ENCODE data around the gene ZSCAN31. TPM values are rescaled to one million over a fixed set of nuclear protein-coding genes. Genes with fewer than 3 reads are reported as not detected.

ZSCAN31 gene
- polyA plus RNA-seq, 1 experiment = 5.0 TPM

GRCh38 chr6:28357036-28357435, 21.1 kb upstream of the ZSCAN31 start:
- no peak overlapping the region for H3K4me3 ChIP-seq (ENCODE audit: low read depth, low read length)
- H3K9me3 ChIP-seq (ENCODE audit: control insufficient read depth, insufficient read depth, low read length) = peaks cover 3% of the 10 kb centered on the region; the same call in 1 of the 2 replicates
- DNase-seq (ENCODE audit: low read depth, low spot score) = no peak
- H3K27me3 ChIP-seq (ENCODE audit: control insufficient read depth, insufficient read depth, low read length) = no peaks in the 10 kb centered on the region
- ChIA-PET CTCF (interaction anchor here (1.3 to 2.9 kb wide), 10 partner anchors 9 to 234 kb away, joined by 3 to 34 read pairs (median 7); partner anchors contain the start of genes ZKSCAN4, ZKSCAN8 and ZSCAN26), POLR2A (interaction anchor here (1.8 kb wide), 1 partner anchor 464 kb away, joined by 6 read pairs; a partner anchor contains a TSS)
- H3K27ac ChIP-seq (ENCODE audit: low read depth, low read length) = no peak overlapping the region
- TF ChIP-seq, protein P1, sequence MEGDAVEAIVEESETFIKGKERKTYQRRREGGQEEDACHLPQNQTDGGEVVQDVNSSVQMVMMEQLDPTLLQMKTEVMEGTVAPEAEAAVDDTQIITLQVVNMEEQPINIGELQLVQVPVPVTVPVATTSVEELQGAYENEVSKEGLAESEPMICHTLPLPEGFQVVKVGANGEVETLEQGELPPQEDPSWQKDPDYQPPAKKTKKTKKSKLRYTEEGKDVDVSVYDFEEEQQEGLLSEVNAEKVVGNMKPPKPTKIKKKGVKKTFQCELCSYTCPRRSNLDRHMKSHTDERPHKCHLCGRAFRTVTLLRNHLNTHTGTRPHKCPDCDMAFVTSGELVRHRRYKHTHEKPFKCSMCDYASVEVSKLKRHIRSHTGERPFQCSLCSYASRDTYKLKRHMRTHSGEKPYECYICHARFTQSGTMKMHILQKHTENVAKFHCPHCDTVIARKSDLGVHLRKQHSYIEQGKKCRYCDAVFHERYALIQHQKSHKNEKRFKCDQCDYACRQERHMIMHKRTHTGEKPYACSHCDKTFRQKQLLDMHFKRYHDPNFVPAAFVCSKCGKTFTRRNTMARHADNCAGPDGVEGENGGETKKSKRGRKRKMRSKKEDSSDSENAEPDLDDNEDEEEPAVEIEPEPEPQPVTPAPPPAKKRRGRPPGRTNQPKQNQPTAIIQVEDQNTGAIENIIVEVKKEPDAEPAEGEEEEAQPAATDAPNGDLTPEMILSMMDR (IDR thresholded peaks at IDR 0.05; ENCODE audit: low read depth, low read length) = no peak

- Histone ChIP-seq H3K27me3 (ENCODE audit: control insufficient read depth, insufficient read depth, low read length) (no peaks in the 10 kb centered on the region), H3K27ac (ENCODE audit: low read depth, low read length) (peak overlapping the region; percentile 83), H3K4me3 (ENCODE audit: low read depth, low read length) (no peak overlapping the region), H3K9me3 (ENCODE audit: control insufficient read depth, insufficient read depth, low read length) (peaks cover 3% of the 10 kb centered on the region; the same call in 1 of the 2 replicates)
- POLR2A ChIA-PET = interaction anchor here (1.0 to 1.8 kb wide), 9 partner anchors 21 to 464 kb away, joined by 3 to 14 read pairs (median 6); partner anchors contain the start of genes PGBD1, ZKSCAN4, ZKSCAN8 and ZSCAN26
- no peak for DNase-seq (ENCODE audit: low read depth, low spot score)
- CTCF ChIA-PET = interaction anchor here (0.7 to 2.9 kb wide), 38 partner anchors 9 to 1168 kb away, joined by 3 to 34 read pairs (median 5); partner anchors contain the start of genes PGBD1, ZKSCAN4, ZKSCAN8 and ZSCAN26
- TF ChIP-seq, protein P1 (IDR thresholded peaks at IDR 0.05; ENCODE audit: low read depth, low read length) = no peak
Measured at GRCh38 chr6:28356666-28357020, 20.7 kb upstream of the ZSCAN31 start.

DNA sequence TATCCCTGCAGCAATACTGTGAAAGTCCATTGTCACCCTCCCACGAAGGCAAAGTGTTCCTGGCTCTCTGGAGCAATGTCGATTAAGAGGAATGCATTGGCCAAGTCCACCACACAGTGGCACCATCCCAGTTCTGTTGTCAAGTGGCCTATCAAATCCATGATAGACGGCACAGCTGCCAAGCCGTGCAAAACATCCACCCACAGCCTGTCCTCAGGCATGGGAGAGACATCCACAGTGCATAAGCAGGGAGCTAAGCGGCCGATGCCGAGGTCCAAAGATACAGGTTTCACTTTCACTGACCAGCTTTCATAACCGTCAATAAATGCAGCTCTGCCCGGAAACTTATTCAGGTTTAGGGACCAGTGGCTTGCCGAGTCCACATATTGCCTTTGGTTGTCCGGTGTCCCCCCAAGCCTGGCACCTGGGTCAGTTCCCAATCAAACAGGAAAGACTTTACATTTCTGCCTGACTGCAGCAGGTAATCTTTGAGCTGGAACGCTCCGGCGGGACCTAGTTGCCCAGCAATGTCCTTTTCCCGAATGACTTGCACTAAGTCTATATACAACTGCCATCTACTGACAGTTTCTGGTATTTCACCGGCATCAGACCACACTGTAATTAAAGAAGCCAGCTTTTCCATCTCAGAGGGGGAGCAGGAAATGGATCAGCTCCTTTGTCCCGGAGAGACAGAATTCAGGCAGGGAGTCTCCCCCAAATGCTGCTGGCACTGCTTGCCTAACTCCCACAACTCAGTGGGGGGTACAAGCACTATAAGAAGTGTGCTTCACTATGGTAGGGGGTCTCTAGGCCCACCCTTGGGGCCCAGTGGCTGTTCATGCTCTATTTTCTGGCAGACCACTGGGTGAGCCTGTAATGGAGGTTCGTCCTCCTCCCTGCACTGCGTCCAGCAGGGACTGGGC, 20.1 kb upstream of the ZSCAN31 start:
- Histone ChIP-seq H3K4me3 (ENCODE audit: low read depth, low read length) (peak overlapping the region; percentile 73), H3K27me3 (ENCODE audit: control insufficient read depth, insufficient read depth, low read length) (no peaks in the 10 kb centered on the region), H3K9me3 (ENCODE audit: control insufficient read depth, insufficient read depth, low read length) (peaks cover 3% of the 10 kb centered on the region; the same call in 1 of the 2 replicates), H3K27ac (ENCODE audit: low read depth, low read length) (peak overlapping the region; percentile 83)
- POLR2A ChIA-PET = interaction anchor here (1.0 to 1.8 kb wide), 9 partner anchors 20 to 463 kb away, joined by 3 to 14 read pairs (median 6); partner anchors contain the start of genes PGBD1, ZKSCAN4, ZKSCAN8 and ZSCAN26
- CTCF ChIA-PET = interaction anchor here (0.6 to 2.9 kb wide), 48 partner anchors 8 to 1784 kb away, joined by 3 to 34 read pairs (median 4); partner anchors contain the start of genes PGBD1, ZKSCAN4, ZKSCAN8 and ZSCAN12
- TF ChIP-seq, protein P1 (IDR thresholded peaks at IDR 0.05; ENCODE audit: low read depth, low read length) = peak; percentile 76
- peak; percentile 82 for DNase-seq (ENCODE audit: low read depth, low spot score)

- ChIA-PET CTCF (interaction anchor here (0.5 to 2.9 kb wide), 29 partner anchors 7 to 596 kb away, joined by 3 to 34 read pairs (median 6); partner anchors contain the start of genes PGBD1, ZKSCAN4, ZKSCAN8 and ZSCAN12), POLR2A (interaction anchor here (1.3 to 1.5 kb wide), 4 partner anchors 19 to 218 kb away, joined by 6 to 14 read pairs (median 8); partner anchors contain the start of genes PGBD1, ZKSCAN4 and ZSCAN31)
- DNase-seq (ENCODE audit: low read depth, low spot score) = no peak
- Histone ChIP-seq H3K4me3 (ENCODE audit: low read depth, low read length) (peak overlapping the region; percentile 73), H3K9me3 (ENCODE audit: control insufficient read depth, insufficient read depth, low read length) (peaks cover 3% of the 10 kb centered on the region; the same call in 1 of the 2 replicates), H3K27ac (ENCODE audit: low read depth, low read length) (peak overlapping the region; percentile 47), H3K27me3 (ENCODE audit: control insufficient read depth, insufficient read depth, low read length) (no peaks in the 10 kb centered on the region)
- TF ChIP-seq, protein P1 (IDR thresholded peaks at IDR 0.05; ENCODE audit: low read depth, low read length) = no peak
Measured at GRCh38 chr6:28354688-28355554, 19.0 kb upstream of the ZSCAN31 start.

Data from AG04450 (cell line).